Esophagus muscularis mucosa (tissue), 4 donors: Measurements from ENCODE around the gene ABCA9. TPM values are rescaled to one million over a fixed set of nuclear protein-coding genes. Genes with fewer than 3 reads are reported as not detected.

ENCODE experiments used
- DNase-seq: peaks from one replicate; pipeline ENCODE4 v3.0.0-alpha.2; 2017; ENCODE audit errors: extremely low spot score
- H3K27ac ChIP-seq, 4 donors: fragments of 200-600 bp; sonication (generic); replicated peaks in 1 of 4; 1 replicate in 3 of 4; 2 replicates in 1 of 4; pipeline ENCODE4 v1.5.1; 2016 to 2019; ENCODE audit warnings: mild to moderate bottlenecking in 1 of 4
- H3K27me3 ChIP-seq, 4 donors: fragments of 200-600 bp; sonication (generic); one replicate each; pipeline versions ENCODE4 v1.5.1 to v1.6.0; 2016 to 2019
- H3K36me3 ChIP-seq, 4 donors: fragments of 200-600 bp; sonication (generic); one replicate each; pipeline ENCODE4 v1.5.1; 2016 to 2019
- H3K4me1 ChIP-seq, 4 donors: fragments of 200-600 bp; sonication (generic); one replicate each; pipeline ENCODE4 v1.5.1; 2016 to 2019
- H3K4me3 ChIP-seq, 4 donors: fragments of 200-600 bp; sonication (generic); 1 replicate in 2 of 4; 2 replicates in 2 of 4; pipeline ENCODE4 v1.5.1; 2016 to 2019; ENCODE audit warnings: mild to moderate bottlenecking in 4 of 4, moderate library complexity in 1 of 4
- H3K9me3 ChIP-seq, 4 donors: fragments of 200-600 bp; sonication (generic); 1 replicate in 3 of 4; 2 replicates in 1 of 4; pipeline ENCODE4 v1.5.1; 2016 to 2019
- EP300 ChIP-seq: sonication (generic); formaldehyde crosslinking; IDR thresholded peaks from one replicate; pipeline ENCODE4 v1.6.1; 2017; ENCODE audit warnings: antibody characterized with exemption
- POLR2A ChIP-seq: fragments of 450-650 bp; IDR thresholded peaks from one replicate; pipeline ENCODE4 v1.6.1; 2017; ENCODE audit warnings: antibody characterized with exemption, moderate library complexity, mild to moderate bottlenecking, low read depth
- POLR2AphosphoS5 ChIP-seq, 2 donors: sonication (generic); formaldehyde crosslinking; IDR thresholded peaks; one replicate each; pipeline ENCODE4 v1.6.1; 2017; ENCODE audit warnings: antibody characterized with exemption in 2 of 2
- WGBS: methylation state at CpG from one replicate; pipeline ENCODE4 v1.1.5; 2018; 5-methylcytosine and 5-hydroxymethylcytosine counted together
- intact Hi-C: fragments of 100-400 bp; cut with DNase I; formaldehyde crosslinking; loops from one replicate; pipeline ENCODE4 v1.15.1; 2023
- total RNA-seq, 4 donors: library from RNA; depleted of rRNA; stranded (reverse); fragments of >200 nt; gene quantifications; one replicate each; pipeline versions ENCODE4 v1.1.0 to v1.2.1, GENCODE V29; 2016
- TF ChIP-seq, protein P1 (sequence below), 3 experiments: fragments of 200-600 bp in 2 of 3; fragments of 450-650 bp in 1 of 3; sonication (generic) in 2 of 3; IDR thresholded peaks; one replicate each; pipeline ENCODE4 v1.5.1; 2017 to 2019; ENCODE audit warnings: antibody characterized with exemption in 3 of 3, mild to moderate bottlenecking in 2 of 3, moderate library complexity in 1 of 3

The ABCA9 gene
- total RNA-seq, 4 donors from 2014 or later = 19.8 to 56.1 (median 26.0) TPM

DNA sequence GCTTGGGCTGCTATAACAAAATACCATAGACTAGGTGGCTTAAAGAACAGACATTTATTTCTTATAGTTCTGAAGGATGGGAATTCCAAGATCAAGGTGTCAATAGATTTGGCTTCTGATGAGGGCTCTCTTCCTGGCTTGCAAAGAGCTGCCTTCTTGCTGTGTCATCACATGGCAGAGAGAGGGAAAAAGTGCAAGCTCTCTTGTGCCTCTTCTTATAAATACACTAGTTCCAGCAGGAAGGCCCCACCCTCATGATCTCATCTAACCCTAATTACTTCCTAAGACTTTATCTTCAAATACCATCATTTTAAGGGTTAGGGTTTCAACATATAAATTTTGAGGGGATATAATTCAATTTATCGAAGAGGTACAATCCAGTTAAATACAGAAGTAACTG lies 30.6 kb downstream of the ABCA9 start:
- no peak for DNase-seq
- Histone ChIP-seq H3K36me3 (peaks cover 0 to 34% (median 5%) of the 10 kb centered on the region in 4 donors), H3K27ac (no peak overlapping the region), H3K27me3 (no peaks in the 10 kb centered on the region), H3K4me3 (no peak overlapping the region), H3K4me1 (no peaks in the 10 kb centered on the region), H3K9me3 (no peaks in the 10 kb centered on the region)
- TF ChIP-seq EP300 (no peak), POLR2AphosphoS5 (IDR thresholded peaks at IDR 0.05) (no peak), POLR2A (no peak)
- TF ChIP-seq, protein P1, sequence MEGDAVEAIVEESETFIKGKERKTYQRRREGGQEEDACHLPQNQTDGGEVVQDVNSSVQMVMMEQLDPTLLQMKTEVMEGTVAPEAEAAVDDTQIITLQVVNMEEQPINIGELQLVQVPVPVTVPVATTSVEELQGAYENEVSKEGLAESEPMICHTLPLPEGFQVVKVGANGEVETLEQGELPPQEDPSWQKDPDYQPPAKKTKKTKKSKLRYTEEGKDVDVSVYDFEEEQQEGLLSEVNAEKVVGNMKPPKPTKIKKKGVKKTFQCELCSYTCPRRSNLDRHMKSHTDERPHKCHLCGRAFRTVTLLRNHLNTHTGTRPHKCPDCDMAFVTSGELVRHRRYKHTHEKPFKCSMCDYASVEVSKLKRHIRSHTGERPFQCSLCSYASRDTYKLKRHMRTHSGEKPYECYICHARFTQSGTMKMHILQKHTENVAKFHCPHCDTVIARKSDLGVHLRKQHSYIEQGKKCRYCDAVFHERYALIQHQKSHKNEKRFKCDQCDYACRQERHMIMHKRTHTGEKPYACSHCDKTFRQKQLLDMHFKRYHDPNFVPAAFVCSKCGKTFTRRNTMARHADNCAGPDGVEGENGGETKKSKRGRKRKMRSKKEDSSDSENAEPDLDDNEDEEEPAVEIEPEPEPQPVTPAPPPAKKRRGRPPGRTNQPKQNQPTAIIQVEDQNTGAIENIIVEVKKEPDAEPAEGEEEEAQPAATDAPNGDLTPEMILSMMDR (IDR thresholded peaks at IDR 0.05) = no peak
- 77% methylated on average over 1 of the region's 1 CpG for WGBS
- intact Hi-C loops = no loop called here

DNA sequence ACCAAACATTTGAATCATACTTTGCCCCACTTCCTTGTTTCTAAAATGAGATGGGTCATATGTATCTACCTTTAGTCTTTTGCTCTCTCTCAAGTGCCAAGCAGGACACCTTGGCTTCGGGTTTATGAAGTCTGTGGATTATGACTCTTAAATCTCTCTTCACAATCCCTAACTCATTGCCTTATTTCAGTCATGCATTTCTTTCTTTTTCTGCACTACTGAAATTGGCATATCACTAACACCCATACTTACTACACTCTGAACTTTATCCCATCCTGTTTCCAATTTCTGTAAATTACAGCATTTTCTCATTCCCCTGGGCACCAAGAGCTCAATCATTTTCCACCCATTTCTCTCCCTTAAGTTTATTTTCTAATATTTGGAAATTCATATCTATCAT lies 42.0 kb downstream of the ABCA9 start:
- no peaks in the 10 kb centered on the region for H3K9me3 ChIP-seq
- no peaks in the 10 kb centered on the region for H3K27me3 ChIP-seq
- 76% methylated on average over 1 of the region's 1 CpG for WGBS
- H3K4me1 ChIP-seq = no peaks in the 10 kb centered on the region
- H3K27ac ChIP-seq = no peak overlapping the region
- H3K4me3 ChIP-seq = no peak overlapping the region
- no peak for TF ChIP-seq POLR2AphosphoS5 (IDR thresholded peaks at IDR 0.05)
- TF ChIP-seq POLR2A = no peak
- TF ChIP-seq EP300 = no peak
- TF ChIP-seq, protein P1 (IDR thresholded peaks at IDR 0.05) = no peak
- intact Hi-C loops = no loop called here
- DNase-seq = no peak
- peaks cover 0 to 29% (median 2%) of the 10 kb centered on the region in 4 donors for H3K36me3 ChIP-seq

DNA sequence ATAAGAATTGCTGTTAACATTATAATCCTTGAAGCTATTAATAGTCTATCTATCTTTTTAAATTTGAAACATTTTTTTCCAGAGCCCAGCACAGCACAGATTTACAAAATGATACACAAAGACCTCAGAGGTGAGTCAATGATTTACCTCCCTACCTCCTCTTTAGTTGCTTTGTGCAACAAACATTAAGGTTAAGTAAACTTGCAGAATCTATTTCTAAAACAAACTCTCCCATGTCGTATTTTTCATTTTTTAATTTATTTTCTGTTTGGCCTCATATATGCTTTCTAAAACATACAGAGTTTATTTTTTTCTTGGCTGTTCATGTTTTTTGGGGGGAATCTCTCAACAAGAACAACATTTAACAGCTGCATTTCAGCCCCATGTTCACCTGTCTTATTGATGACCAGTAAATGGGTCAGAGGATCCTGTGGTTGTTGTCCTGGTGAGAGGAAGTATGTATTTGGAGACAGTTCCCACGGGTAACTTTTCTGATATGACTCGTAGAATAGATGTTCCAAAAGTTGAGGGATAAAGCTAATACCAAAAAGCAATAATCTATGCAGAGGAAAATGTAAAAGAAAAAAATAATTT lies 42.6 kb downstream of the ABCA9 start:
- Histone ChIP-seq H3K4me3 (no peak overlapping the region), H3K27me3 (no peaks in the 10 kb centered on the region), H3K9me3 (no peaks in the 10 kb centered on the region), H3K4me1 (no peaks in the 10 kb centered on the region), H3K36me3 (peaks cover 0 to 29% (median 4%) of the 10 kb centered on the region in 4 donors), H3K27ac (no peak overlapping the region)
- TF ChIP-seq POLR2A (no peak), EP300 (no peak), POLR2AphosphoS5 (IDR thresholded peaks at IDR 0.05) (no peak)
- TF ChIP-seq, protein P1 (IDR thresholded peaks at IDR 0.05) = no peak
- DNase-seq = no peak
- WGBS = 79% methylated on average over 3 of the region's 3 CpGs
- intact Hi-C loops = no loop called here

DNA sequence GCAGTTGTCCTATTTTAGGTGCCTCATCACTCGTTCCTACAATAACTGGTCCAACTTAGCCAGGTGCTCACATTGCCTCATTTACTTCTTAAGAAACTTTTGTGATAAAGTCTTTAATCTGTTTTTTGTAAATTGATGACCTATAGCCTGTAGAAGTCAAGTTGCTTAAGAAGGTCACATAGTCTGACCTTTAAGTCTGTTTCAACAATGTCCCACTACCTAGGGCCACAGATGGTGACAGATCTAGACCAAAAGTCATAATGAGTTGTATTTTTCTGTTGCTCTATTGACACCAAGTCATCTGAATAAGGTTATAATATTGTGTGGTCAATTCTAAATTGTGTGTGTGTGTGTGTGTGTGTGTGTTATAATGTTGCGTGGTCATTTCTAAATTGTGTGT lies 45.1 kb downstream of the ABCA9 start:
- Histone ChIP-seq H3K27ac (no peak overlapping the region), H3K36me3 (peaks cover 0 to 35% (median 5%) of the 10 kb centered on the region in 4 donors), H3K4me3 (no peak overlapping the region), H3K4me1 (no peaks in the 10 kb centered on the region), H3K27me3 (no peaks in the 10 kb centered on the region), H3K9me3 (no peaks in the 10 kb centered on the region)
- 84% methylated on average over 2 of the region's 2 CpGs for WGBS
- no peak for DNase-seq
- intact Hi-C loops = no loop called here
- no peak for TF ChIP-seq POLR2AphosphoS5 (IDR thresholded peaks at IDR 0.05)
- TF ChIP-seq, protein P1 (IDR thresholded peaks at IDR 0.05) = no peak
- no peak for TF ChIP-seq POLR2A
- TF ChIP-seq EP300 = no peak
